ENCODE results near the gene INTS12.
"Not testable (repeated sequence)": the region's sequence is repeated elsewhere in the genome, so short reads cannot be mapped to it uniquely, and the experiment has no call there.

The INTS12 gene

GRCh38 chr4:105708181-105709080, at the start of gene INTS12, which contains the start of gene GSTCD:
Gene INTS12 (minus strand): TSS chr4:105708689. CDS start chr4:105700005, 8,684 bp downstream.
Gene GSTCD (plus strand): TSS chr4:105708784. CDS start chr4:105717614, 8,830 bp downstream.
- peak; percentile 88 for DNase-seq

GRCh38 chr4:105755375-105755774, 46.9 kb upstream of the INTS12 start:
- DNase-seq: no peak

GRCh38 chr4:105753361-105753760, 44.9 kb upstream of the INTS12 start:
- no peak for DNase-seq

GRCh38 chr4:105751718-105752299, 43.3 kb upstream of the INTS12 start:
- DNase-seq: no peak

DNA sequence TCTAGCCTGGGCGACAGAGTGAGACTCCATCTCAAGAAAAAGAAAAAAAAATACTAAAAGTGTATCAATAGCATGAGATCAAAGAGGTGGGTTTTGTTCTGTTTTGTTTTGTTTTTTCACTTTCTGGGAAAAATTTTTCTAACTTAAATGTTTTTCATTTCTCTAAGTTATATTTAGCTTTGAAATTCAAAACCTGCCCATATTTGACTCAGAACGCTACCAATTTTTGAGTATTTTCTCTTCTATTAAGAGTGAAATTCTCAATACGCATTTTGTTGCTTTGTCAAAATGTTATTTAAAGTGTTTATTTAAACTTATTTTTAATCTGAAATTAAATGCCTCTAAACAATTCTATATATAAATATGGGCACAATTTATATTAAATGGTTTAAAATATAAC, 39.7 kb upstream of the INTS12 start:
- no peak for DNase-seq

DNA sequence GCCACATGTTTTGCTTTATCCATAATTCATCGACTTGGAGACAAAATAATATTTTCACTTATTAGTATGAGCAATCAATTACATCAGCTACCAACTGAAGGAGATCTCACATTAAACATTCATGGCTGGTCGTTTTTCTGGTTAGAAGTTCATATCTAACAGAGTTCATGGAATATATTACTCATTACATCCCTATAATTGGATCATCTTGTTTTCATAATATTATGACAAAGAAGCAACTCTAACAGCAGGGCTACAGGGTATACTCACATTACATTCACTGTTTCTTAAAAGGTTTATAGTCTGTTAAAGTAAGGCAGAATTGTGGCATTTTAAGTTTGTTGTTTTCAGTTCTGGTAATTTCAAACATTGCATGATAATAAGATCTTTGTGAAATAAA, 33.1 kb upstream of the INTS12 start:
- no peak for DNase-seq

GRCh38 chr4:105735217-105735616, 26.7 kb upstream of the INTS12 start:
- not testable (repeated sequence) for DNase-seq

- DNase-seq: not testable (repeated sequence)
These were observed 21.4 kb upstream of the INTS12 start for GRCh38 chr4:105729895-105730294.

- DNase-seq: no peak
These were observed 17.1 kb upstream of the INTS12 start for GRCh38 chr4:105725623-105726022.

GRCh38 chr4:105719204-105719603, 10.7 kb upstream of the INTS12 start:
- no peak for DNase-seq

DNA sequence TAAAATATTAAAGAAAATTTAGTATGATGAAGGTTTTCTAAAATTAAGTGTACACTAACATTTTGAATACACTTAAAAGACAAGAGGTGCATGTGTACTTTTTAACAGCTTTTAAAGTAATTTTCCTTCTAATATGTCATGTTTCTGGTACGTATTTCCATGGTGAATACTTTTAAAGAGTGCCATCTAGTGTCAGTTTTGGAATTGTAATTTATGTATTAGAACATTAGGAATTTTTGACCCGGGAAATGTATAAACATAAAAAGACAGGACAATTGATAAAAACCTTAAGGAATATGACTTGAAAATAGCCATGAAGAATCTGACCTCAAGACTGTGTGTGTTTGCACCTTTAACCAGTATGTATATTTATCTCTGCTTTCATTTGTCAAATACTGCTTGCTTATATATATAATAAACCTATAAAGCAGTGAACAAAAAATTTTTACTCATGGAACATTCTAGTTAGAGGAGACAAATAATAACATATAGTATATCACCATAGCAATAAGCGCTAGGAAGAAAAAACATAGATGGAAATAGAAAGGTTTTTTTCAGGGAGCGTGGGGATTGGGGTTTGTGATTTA, 7.3 kb upstream of the INTS12 start:
- DNase-seq: peak; percentile 25

GRCh38 chr4:105714932-105715331, 6.4 kb upstream of the INTS12 start:
- no peak for DNase-seq

DNA sequence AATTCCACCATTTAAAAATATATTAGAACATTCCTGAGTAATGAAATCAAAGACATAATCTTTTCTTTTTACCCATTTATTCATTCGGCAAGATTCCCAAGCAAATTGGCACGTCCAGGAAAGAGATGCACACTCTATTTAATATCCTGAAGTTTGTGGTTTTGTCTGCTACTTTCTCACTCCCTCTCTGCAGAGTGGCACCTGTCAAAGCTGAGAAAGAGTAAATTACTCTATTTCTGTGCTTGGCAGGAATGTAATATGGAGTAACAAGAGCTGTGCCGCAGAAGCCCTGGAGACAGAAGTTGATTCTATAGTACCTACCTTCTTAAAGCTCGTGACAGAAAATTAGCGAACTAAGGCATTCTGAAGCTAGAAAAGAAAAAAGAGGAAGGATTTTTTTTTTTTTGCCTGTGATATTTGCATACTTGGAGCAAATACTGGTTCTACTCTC, 5.6 kb upstream of the INTS12 start:
- peak; percentile 69 for DNase-seq

DNA sequence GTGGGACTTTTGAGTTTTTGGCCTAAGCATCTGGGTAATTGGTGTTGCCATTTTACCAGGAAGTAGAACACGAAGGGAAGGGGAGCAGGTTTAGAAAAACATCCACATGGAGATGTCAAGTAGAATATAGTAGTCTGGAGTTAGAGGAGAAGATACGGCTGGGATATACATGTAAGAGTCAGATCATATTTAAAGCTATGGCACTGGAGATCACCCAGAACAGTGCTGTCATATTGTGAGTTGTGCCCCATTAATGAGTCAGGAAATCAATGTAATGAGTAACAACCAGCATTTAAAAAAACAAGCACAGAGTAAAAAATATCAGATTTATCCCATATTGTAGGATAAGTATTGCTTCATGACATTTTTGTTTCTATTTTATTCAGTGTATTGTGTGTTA, 4.3 kb upstream of the INTS12 start:
- DNase-seq: no peak

GRCh38 chr4:105710678-105711077, 2.2 kb upstream of the INTS12 start:
- no peak for DNase-seq

GRCh38 chr4:105710012-105710600, 1.6 kb upstream of the INTS12 start:
- no peak for DNase-seq

GRCh38 chr4:105709081-105709450, 577 bp upstream of the INTS12 start:
- DNase-seq: peak; percentile 14

- no peak for DNase-seq
These were observed 708 bp downstream of the INTS12 start for GRCh38 chr4:105707782-105708180.

GRCh38 chr4:105698607-105699006, 9.9 kb downstream of the INTS12 start:
- no peak for DNase-seq

GRCh38 chr4:105695832-105696231, 12.7 kb downstream of the INTS12 start:
- DNase-seq: not testable (repeated sequence)

DNA sequence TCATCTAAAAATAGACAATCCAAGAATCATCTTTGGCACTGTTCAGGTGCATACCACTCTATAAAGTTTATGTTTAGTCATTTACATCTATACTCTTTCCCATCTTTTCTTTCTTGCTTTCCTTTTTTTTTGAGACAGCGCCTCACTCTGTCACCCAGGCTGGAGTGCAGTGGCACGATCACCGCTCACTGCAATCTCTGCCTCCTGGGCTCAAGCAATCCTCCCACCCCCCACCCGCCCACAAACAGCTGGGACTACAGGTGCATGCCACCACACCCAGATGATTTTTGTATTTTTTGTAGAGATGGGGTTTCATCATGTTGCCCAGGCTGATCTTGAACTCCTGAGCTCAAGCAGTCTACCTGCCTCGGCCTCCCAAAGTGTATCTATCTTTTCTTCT, 13.7 kb downstream of the INTS12 start:
- DNase-seq: not testable (repeated sequence)

DNA sequence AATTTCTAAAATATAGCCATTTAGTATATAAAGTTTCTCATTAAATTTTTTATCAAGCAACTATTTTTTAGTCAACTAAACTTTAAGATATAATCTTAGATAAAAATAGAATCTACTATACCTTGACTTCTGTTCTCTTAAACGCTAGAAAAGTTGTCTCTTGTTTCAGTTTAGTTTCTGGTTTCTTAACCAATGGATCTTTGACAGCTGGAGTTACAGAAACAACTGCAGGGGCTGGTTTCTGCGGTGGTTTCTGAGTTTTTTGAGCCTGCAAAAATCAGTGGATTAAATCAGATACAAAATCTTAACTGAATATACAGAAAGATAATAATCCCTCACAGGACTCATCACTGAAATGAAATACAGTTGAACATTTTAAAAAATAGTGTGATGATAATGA, 21.9 kb downstream of the INTS12 start:
- no peak for DNase-seq

GRCh38 chr4:105683038-105683437, 25.5 kb downstream of the INTS12 start:
- DNase-seq: no peak

Measured in RPMI8226 (cell line).